ENCODE results near the gene ELK1. TPM values are rescaled to one million over a fixed set of nuclear protein-coding genes. Genes with fewer than 3 reads are reported as not detected.

Gene ELK1
- total and polyA plus RNA-seq, 2 of the 8 experiments (the other 6 are each of a cell fraction or from before 2014, with no cell fraction given): 31.9 to 42.2 TPM

DNA sequence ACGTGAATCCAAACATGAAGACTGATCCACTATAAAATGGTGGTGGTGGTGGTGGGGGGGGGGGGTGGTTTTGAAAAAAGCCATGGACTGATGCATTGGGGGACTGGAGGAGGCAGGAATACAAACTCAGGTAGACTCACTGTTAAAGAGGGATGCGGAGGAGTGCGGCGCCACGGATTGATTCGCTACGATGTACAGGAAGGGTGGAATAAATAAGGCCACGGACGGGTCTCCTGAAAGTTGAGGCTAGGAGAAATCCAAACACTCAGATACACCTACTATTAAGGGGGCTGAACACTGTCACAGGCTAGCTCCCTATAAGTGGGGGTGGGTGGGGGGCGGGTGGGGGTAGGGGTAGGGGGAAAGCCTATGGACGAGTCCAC lies 591 bp downstream of the ELK1 start:
- Histone ChIP-seq H3K79me1 (ENCODE audit: low read depth, low read length) (no peaks in the 10 kb centered on the region; the same call in 1 of the 2 replicates), H3K27ac (ENCODE audit: low read depth, low read length) (no peak overlapping the region), H4K91ac (replicated peaks; ENCODE audit: insufficient read length, low read length) (no peak overlapping the region), H3K27me3 (replicated peaks in 1 of 4; ENCODE audit: control insufficient read depth in 3 of 4, extremely low read depth in 1 of 4, insufficient read depth in 3 of 4, low read length in 3 of 4) (no peaks in the 10 kb centered on the region), H2BK5ac (ENCODE audit: low read depth, low read length) (no peak overlapping the region; the same call in 1 of the 2 replicates), H3K4me2 (ENCODE audit: insufficient read depth in 1 of 2, low read depth in 2 of 2, low read length in 2 of 2) (peak overlapping the region; percentile 67 to 82), H3K4me1 (replicated peaks in 1 of 4; ENCODE audit: control insufficient read depth in 3 of 4, insufficient read depth in 4 of 4, low read length in 3 of 4) (peaks cover 0 to 6% (median 1%) of the 10 kb centered on the region in 4 experiments; a peak in 3 of 7 replicates), H3K9ac (replicated peaks in 1 of 4; ENCODE audit: extremely low read depth in 1 of 4, low read depth in 3 of 4, low read length in 3 of 4) (peak overlapping the region in 3 of 4 experiments; percentile 74 to 88 (median 84); a peak in 5 of 7 replicates), H2BK15ac (ENCODE audit: low read length) (no peak overlapping the region), H4K8ac (ENCODE audit: extremely low read depth, insufficient read depth, low read length) (no peak overlapping the region), H3K23ac (ENCODE audit: insufficient read length) (no peak overlapping the region), H2BK12ac (ENCODE audit: low read depth, low read length) (no peak overlapping the region), H4K5ac (ENCODE audit: insufficient read length, low read depth, low read length) (no peak overlapping the region), H2BK120ac (replicated peaks; ENCODE audit: low read depth, low read length) (no peak overlapping the region), H3K4ac (replicated peaks; ENCODE audit: insufficient read length, low read depth, low read length) (no peak overlapping the region), H3K36me3 (ENCODE audit: control insufficient read depth in 2 of 4, insufficient read depth in 4 of 4, low read length in 3 of 4) (peaks cover 0 to 5% (median 1%) of the 10 kb centered on the region in 4 experiments; a peak in 1 of 8 replicates), H3K4me3 (ENCODE audit: extremely low read depth in 1 of 4, insufficient read depth in 2 of 4, low read depth in 3 of 4, low read length in 4 of 4) (peak overlapping the region; percentile 66 to 92 (median 76)), H3K18ac (ENCODE audit: extremely low read depth, low read length) (no peak overlapping the region), H3K14ac (ENCODE audit: insufficient read length) (no peak overlapping the region), H4K20me1 (replicated peaks in 1 of 2; ENCODE audit: control insufficient read depth in 1 of 2, insufficient read depth in 2 of 2, low read length in 2 of 2) (peaks cover 0 to 5% of the 10 kb centered on the region in 2 experiments), H3K79me2 (ENCODE audit: control insufficient read depth in 1 of 2, insufficient read depth in 2 of 2, low read length in 2 of 2) (peaks cover 4 to 18% of the 10 kb centered on the region in 2 experiments; a peak in 3 of 4 replicates), H3K23me2 (ENCODE audit: low read depth, low read length) (no peaks in the 10 kb centered on the region; the same call in 1 of the 2 replicates), H3K9me3 (ENCODE audit: insufficient read depth in 2 of 2, low read depth in 1 of 2, low read length in 1 of 2) (no peaks in the 10 kb centered on the region), H3K56ac (replicated peaks; ENCODE audit: insufficient read length, low read depth, low read length) (no peak overlapping the region), H2AK5ac (ENCODE audit: low read depth, low read length) (no peak overlapping the region), H2BK20ac (ENCODE audit: low read length) (no peak overlapping the region), H2AFZ (ENCODE audit: low read length) (no peak overlapping the region)
- CTCF ChIA-PET (ENCODE audit: partially characterized antibody): interaction anchor here (0.6 kb wide), 1 partner anchor 152 kb away, joined by 3 read pairs; no protein-coding TSS in a partner anchor
- TF ChIP-seq CHD1 (IDR thresholded peaks at IDR 0.05; ENCODE audit: low read depth, low read length): no peak
- no peak for TF ChIP-seq RNF2 (IDR thresholded peaks at IDR 0.05; ENCODE audit: borderline replicate concordance, low read depth, low read length, missing control alignments, poor library complexity, severe bottlenecking)
- TF ChIP-seq SIN3A (conservative IDR thresholded peaks at IDR 0.05 in 1 of 2, IDR thresholded peaks at IDR 0.05 in 1 of 2; ENCODE audit: low read depth in 1 of 2, low read length in 2 of 2): no peak
- TF ChIP-seq YY1 (IDR thresholded peaks at IDR 0.05; ENCODE audit: low read depth, low read length): no peak
- no peak for TF ChIP-seq NANOG (IDR thresholded peaks at IDR 0.05; ENCODE audit: insufficient read depth, low read depth, low read length, poor library complexity, severe bottlenecking)
- TF ChIP-seq TBP (IDR thresholded peaks at IDR 0.05; ENCODE audit: low read depth, low read length): no peak
- no peak for TF ChIP-seq CHD2 (IDR thresholded peaks at IDR 0.05; ENCODE audit: low read length)
- TF ChIP-seq CBX5 (IDR thresholded peaks at IDR 0.05; ENCODE audit: low read depth, low read length): no peak
- no peak for TF ChIP-seq JUN (IDR thresholded peaks at IDR 0.05; ENCODE audit: low read depth, low read length)
- TF ChIP-seq BACH1 (IDR thresholded peaks at IDR 0.05; ENCODE audit: low read length): no peak
- no peak for TF ChIP-seq ASH2L (IDR thresholded peaks at IDR 0.05; ENCODE audit: low read length)
- no peak for TF ChIP-seq EP300 (IDR thresholded peaks at IDR 0.05; ENCODE audit: borderline replicate concordance in 1 of 2, low read depth in 2 of 2, low read length in 2 of 2)
- no peak for TF ChIP-seq NRF1 (IDR thresholded peaks at IDR 0.05; ENCODE audit: low read depth, low read length)
- POLR2A ChIA-PET (ENCODE audit: partially characterized antibody): interaction anchor here (0.6 to 1.1 kb wide), 4 partner anchors 9 to 545 kb away, joined by 3 read pairs; no protein-coding TSS in a partner anchor
- no peak for DNase-seq (ENCODE audit: low read depth in 1 of 2, low spot score in 2 of 2)
- 4% methylated on average over 8 of the region's 11 CpGs; no CpG with 5 or more reads in 1 of the 2 experiments for WGBS, 2 experiments (ENCODE audit: extremely low coverage in 1 of 2, insufficient coverage in 1 of 2, insufficient read length in 1 of 2, insufficient replicate concordance in 2 of 2, low coverage in 1 of 2, low lambda C conversion rate in 2 of 2, missing lambda C conversion rate in 1 of 2)
- FAIRE-seq: no peak

Data from H1 (cell line).